ENCODE results near the gene PHF21B. TPM values are rescaled to one million over a fixed set of nuclear protein-coding genes. Genes with fewer than 3 reads are reported as not detected.
A peak's percentile ranks its signal among the peaks of the same experiment; 100 is the strongest.

Gene PHF21B
- polyA plus RNA-seq, 1 experiment: 0.01 TPM

DNA sequence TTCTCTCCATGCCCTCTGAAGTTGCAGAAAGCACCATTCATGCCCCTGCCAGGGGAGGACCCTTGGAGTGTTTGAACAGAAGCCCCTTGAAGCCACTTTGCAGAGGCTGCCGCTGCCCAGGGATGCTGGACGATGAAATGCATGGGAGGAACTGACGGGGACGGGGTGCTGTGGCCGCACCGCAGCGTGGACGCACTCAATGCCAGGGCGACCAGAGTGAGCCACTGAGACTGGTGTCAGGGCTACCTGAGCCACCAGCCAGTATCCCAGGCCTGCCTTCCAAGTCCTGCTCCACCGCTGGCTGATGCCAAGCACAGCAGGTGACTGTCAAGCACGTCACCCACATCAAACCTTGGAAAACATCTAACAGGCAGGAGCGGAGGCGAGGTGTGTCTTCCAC lies 17.6 kb downstream of the PHF21B start:
- no peaks in the 10 kb centered on the region for H3K36me3 ChIP-seq (ENCODE audit: control insufficient read depth, insufficient read depth, low read length)
- ChIA-PET CTCF (no interaction called here), POLR2A (no interaction called here)
- no peak for DNase-seq (ENCODE audit: low read depth)
- peaks cover 3% of the 10 kb centered on the region for H3K27me3 ChIP-seq (ENCODE audit: control insufficient read depth, insufficient read depth, low read length)
- TF ChIP-seq, protein P1, sequence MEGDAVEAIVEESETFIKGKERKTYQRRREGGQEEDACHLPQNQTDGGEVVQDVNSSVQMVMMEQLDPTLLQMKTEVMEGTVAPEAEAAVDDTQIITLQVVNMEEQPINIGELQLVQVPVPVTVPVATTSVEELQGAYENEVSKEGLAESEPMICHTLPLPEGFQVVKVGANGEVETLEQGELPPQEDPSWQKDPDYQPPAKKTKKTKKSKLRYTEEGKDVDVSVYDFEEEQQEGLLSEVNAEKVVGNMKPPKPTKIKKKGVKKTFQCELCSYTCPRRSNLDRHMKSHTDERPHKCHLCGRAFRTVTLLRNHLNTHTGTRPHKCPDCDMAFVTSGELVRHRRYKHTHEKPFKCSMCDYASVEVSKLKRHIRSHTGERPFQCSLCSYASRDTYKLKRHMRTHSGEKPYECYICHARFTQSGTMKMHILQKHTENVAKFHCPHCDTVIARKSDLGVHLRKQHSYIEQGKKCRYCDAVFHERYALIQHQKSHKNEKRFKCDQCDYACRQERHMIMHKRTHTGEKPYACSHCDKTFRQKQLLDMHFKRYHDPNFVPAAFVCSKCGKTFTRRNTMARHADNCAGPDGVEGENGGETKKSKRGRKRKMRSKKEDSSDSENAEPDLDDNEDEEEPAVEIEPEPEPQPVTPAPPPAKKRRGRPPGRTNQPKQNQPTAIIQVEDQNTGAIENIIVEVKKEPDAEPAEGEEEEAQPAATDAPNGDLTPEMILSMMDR (IDR thresholded peaks at IDR 0.05; ENCODE audit: insufficient read depth, low read depth, low read length): no peak
- H3K4me3 ChIP-seq (ENCODE audit: low read depth, low read length): no peak overlapping the region

DNA sequence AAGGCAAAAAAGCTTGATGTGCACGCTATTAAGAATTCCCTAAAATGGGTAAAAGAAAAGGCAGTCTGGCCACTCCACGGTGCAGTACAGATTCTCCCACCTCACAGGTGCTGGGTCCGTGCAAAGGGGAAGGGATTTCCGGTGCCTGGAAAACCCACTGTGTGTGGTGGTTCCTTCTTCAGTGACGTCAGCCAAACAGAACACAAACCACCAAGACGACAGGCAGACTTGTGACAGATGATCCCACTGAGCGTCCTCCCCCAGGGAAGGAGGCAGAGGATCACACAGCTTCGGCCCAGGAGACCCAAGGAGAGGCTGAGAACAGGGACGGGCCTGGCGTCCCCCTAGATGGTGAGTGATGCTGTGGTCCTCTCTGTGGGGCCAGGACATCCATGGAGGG lies 18.6 kb downstream of the PHF21B start:
- no peak overlapping the region for H3K4me3 ChIP-seq (ENCODE audit: low read depth, low read length)
- ChIA-PET CTCF (interaction anchor here (0.8 kb wide), 1 partner anchor 563 kb away, joined by 3 read pairs; no protein-coding TSS in a partner anchor), POLR2A (no interaction called here)
- H3K36me3 ChIP-seq (ENCODE audit: control insufficient read depth, insufficient read depth, low read length): no peaks in the 10 kb centered on the region
- peaks cover under 1% of the 10 kb centered on the region; the same call in 1 of the 2 replicates for H3K27me3 ChIP-seq (ENCODE audit: control insufficient read depth, insufficient read depth, low read length)
- no peak for DNase-seq (ENCODE audit: low read depth)
- TF ChIP-seq, protein P1 (IDR thresholded peaks at IDR 0.05; ENCODE audit: insufficient read depth, low read depth, low read length): no peak

DNA sequence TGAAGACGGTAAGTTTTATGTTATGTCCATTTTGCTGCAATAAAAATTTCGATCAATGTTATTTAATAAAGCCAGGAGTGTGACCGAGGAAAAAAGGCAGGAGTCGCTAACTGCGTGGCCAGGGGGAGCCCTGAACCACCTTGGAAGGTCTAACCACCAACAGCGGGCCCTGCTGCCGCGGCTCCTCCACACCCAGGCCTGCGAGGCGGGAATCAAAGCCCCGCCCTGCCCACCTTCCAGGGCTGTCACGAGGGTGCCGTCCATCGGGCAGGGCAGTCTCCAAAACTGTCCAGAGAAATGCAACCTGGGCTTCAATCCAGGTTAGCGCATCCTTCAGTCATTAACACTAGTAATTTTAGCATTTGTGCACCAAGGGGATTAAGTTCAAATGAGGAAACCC lies 19.0 kb downstream of the PHF21B start:
- ChIA-PET CTCF (interaction anchor here (0.8 kb wide), 1 partner anchor 563 kb away, joined by 3 read pairs; no protein-coding TSS in a partner anchor), POLR2A (no interaction called here)
- Histone ChIP-seq H3K4me3 (ENCODE audit: low read depth, low read length) (no peak overlapping the region), H3K27me3 (ENCODE audit: control insufficient read depth, insufficient read depth, low read length) (no peaks in the 10 kb centered on the region; the same call in 1 of the 2 replicates), H3K36me3 (ENCODE audit: control insufficient read depth, insufficient read depth, low read length) (no peaks in the 10 kb centered on the region)
- no peak for DNase-seq (ENCODE audit: low read depth)
- TF ChIP-seq, protein P1 (IDR thresholded peaks at IDR 0.05; ENCODE audit: insufficient read depth, low read depth, low read length): no peak

DNA sequence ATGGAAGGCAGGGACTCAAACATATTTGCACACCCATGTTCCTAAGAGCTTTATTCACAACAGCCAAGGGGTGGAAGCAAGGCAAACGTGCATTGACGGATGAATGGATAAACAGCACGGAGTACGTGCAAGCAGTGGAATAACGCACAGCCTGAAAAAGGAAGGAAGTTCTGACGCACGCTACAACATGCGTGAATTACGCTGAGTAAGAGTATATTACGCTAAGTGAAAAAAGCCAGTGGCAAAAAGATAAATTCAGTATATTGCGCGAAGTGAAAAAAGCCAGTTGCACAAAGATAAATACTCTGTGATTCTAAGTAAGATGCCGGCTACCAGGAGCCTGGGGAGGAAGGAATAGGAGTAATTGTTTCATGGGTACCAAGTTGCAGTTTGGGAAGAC lies 19.5 kb downstream of the PHF21B start:
- TF ChIP-seq, protein P1 (IDR thresholded peaks at IDR 0.05; ENCODE audit: insufficient read depth, low read depth, low read length): no peak
- POLR2A ChIA-PET: no interaction called here
- CTCF ChIA-PET: no interaction called here
- Histone ChIP-seq H3K4me3 (ENCODE audit: low read depth, low read length) (no peak overlapping the region), H3K36me3 (ENCODE audit: control insufficient read depth, insufficient read depth, low read length) (no peaks in the 10 kb centered on the region), H3K27me3 (ENCODE audit: control insufficient read depth, insufficient read depth, low read length) (no peaks in the 10 kb centered on the region; the same call in 1 of the 2 replicates)
- DNase-seq (ENCODE audit: low read depth): no peak

DNA sequence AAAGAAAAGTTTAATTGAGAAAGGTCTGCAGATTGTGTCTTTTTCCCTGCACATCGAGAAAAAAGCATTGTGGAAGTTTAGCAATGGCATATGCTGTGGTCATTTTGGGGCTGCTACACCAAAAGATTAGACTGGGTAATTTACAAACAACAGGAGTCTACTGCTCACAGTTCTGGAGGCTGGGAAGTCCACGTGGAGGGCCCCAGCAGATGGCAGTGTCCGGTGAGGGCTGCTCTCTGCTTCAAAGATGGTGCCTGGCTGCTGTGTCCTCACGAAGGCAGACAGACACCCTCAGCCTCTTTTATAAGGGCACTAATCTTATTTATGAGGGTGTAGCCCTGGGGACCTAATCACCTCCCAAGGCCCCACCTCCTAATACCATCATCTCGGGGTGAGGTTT lies 21.1 kb downstream of the PHF21B start:
- no peaks in the 10 kb centered on the region for H3K36me3 ChIP-seq (ENCODE audit: control insufficient read depth, insufficient read depth, low read length)

More for the DNA sequence above, 21.1 kb downstream of the PHF21B start:
- H3K27me3 ChIP-seq (ENCODE audit: control insufficient read depth, insufficient read depth, low read length): no peaks in the 10 kb centered on the region
- no peak overlapping the region for H3K4me3 ChIP-seq (ENCODE audit: low read depth, low read length)
- TF ChIP-seq, protein P1 (IDR thresholded peaks at IDR 0.05; ENCODE audit: insufficient read depth, low read depth, low read length): 0 out of 2 replicates have a peak, but pooled peaks have one; percentile 11
- DNase-seq (ENCODE audit: low read depth): no peak
- ChIA-PET POLR2A (no interaction called here), CTCF (no interaction called here)

Measured in BJ (cell line).